HG02642 (cell line): ENCODE measurements around the gene ENDOV.
"Not testable (repeated sequence)": the region's sequence is repeated elsewhere in the genome, so short reads cannot be mapped to it uniquely, and the experiment has no call there.

Source experiments
- ATAC-seq: cut with Tn5 transposase; IDR thresholded peaks from one replicate; pipeline ENCODE4 v1.9.1; 2021; ENCODE audit warnings: mild to moderate bottlenecking; ENCODE audit not compliant: unreplicated experiment, poor library complexity

Gene ENDOV

GRCh38 chr17:80387071-80387470 is 27.9 kb upstream of the ENDOV start:
- ATAC-seq = no peak

DNA sequence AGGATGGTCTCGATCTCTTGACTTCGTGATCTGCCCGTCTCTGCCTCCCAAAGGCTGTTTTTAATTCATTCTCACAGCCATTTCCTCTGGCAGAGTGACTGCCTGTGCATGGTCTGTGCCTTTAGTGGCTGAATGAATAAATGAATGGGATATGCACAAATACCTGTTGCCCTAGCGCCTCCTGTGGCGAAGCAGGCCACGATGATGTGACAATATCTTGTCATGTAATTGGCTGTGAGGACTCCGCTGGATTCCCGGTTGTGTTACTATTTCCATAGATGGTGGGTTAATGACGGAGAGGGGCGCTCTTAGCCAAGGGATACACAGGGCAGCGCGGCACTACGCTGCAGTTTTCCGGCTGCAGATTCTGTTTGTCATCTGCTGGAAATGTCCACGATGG is 26.8 kb upstream of the ENDOV start:
- no peak for ATAC-seq

GRCh38 chr17:80388601-80389000 is 26.4 kb upstream of the ENDOV start:
- ATAC-seq = no peak

GRCh38 chr17:80389011-80389995 is 25.7 kb upstream of the ENDOV start:
- ATAC-seq = no peak

DNA sequence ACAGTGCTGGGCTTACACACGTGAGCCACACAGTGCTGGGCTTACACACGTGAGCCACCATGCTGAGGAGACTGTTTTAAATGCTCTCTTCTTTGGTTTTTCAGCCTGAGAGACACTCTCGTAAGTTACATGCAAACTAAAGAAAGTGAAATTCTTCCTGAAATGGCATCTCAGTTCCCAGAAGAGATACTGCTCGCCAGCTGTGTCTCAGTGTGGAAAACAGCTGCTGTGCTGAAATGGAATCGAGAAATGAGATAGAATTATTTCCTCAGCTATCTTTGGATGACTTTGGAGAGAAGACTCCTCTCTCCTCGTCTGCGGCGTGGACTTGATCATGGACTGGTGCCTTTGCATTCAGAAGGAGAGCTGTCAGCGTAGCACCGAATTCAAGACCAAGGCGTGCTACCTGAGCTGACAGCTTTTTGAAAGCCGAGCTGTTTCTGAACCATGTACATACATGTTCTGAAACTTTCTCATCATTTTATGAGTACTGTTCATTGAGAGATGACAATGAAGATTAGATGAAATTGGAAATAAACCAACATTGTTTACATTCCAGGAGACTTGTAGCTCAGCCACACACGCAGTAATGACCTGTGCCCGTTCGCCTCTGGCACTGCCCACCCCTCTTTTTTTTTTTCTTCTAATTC is 21.6 kb upstream of the ENDOV start:
- no peak for ATAC-seq

- ATAC-seq = no peak
These were observed 21.0 kb upstream of the ENDOV start for GRCh38 chr17:80393961-80394360.

DNA sequence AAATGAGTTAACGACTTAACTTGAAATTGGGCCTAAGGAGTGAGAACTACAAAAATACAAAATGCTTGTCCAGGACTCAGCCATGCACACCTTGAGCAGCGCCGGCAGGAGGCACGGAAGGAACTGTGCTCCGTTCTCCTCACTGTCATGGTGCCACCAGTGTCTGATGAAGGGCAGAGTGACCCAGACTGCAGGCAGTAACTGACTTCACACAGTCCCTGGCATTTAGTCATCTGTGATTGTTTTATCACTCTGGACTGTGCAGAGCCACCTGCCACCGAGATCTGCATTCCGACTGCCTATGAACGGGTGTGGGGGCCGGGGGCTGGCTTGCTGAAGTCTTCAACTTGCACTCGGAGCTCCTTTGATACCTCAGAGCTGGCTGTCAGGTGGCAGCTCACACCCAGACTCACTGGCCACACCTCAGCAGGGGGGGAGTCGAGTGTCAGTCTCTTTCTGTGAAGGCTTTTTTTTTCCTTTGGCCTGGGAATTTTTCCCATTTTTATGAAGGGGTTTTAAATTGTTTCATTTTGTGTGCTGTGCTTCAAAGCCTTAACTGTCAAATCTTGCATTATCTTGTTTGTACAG is 20.2 kb upstream of the ENDOV start:
- ATAC-seq = no peak

DNA sequence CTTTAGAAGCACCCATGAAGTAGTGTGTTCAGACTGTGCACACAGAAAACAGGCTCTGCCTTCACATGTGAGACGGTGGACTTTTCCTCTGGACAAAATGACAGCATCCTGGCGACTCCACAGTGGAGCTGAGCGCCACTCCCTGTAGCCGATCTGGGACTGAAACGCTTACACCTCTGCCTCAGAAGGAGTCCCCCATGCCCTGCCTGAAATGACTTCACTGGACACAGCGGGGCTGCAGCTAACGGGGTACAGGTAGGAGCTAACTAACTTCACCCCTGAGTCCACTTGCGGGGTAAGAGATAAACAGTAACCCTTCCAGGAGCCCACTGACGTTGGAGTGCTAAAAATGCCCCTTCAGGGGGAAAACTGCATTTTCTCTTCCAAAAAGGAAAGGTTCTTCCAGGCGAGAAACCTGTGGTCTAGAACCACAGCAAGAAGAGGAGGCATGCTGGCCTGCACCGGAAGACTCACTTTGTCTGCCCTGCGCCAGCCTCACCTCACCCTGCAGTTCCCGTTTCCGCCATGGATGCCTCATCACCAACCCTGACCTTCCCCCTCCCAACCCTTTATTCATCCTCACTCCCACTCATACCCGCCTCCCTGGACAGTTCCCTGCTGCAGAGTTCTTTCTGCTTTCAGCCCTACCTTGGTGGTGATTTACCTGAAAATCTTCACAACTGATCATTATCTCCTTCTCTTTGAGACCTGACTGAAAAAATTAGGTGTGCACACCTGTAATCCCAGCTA is 19.4 kb upstream of the ENDOV start:
- no peak for ATAC-seq

DNA sequence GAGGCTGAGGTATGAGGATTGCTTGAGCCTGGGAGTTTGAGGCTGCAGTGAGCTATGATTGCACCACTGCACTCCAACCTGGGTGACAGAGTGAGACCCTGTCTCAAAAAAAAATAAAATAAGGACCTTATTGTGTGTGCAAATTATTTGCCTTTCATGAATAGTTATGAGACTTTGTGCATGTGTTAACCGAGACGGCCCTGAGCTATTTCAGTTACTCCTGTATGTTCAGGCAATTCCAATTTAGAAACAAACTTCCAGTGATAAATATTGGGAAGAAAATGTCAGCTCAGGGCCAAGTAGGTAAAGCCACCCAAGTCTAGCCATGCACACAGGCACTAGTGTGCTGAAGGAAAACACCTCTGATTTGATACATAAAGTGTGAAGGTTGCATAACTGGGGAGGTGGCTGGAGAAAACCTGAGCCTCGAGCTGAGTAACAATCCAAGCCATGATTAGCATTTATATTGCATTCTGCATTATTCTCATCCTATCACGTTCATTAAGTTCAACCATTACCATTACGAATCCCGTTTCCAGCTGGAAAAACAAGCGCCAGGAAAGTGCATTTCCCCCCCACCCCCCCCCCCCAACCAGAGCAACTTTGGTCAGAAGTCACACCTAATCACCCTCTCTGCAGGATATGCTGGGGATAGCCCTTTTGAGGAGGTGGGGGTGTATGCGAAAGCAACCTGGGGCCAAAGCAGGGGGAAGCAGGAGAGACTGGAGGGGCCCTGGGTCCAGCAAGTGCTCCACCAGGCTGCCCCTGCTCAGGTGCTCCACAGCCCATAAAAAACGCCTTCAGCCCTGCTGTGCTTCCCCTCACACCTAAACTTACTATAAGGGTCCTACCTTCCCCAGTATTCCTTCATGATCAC is 18.6 kb upstream of the ENDOV start:
- no peak for ATAC-seq

DNA sequence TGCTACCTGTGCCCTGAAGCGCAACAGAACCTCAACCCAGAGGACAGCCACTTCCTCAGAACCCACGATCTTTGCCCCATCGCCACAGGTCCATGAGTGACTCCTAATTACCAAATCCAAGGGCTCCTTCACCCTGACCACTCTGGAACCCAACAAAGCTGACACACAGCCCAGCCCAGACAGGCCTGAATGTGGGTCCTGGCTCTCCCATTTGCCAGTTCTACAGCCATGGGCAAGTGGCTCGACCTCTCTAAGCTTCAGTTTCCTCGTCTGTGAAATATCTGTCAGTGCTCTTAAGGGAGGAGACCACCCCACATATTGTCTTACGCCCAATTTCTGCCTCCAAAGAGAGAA is 18.0 kb upstream of the ENDOV start:
- ATAC-seq = no peak

- ATAC-seq = no peak
These were observed 17.3 kb upstream of the ENDOV start for GRCh38 chr17:80397686-80398085.

GRCh38 chr17:80401086-80401485 is 13.9 kb upstream of the ENDOV start:
- ATAC-seq = not testable (repeated sequence)

GRCh38 chr17:80402102-80402501 is 12.9 kb upstream of the ENDOV start:
- not testable (repeated sequence) for ATAC-seq

GRCh38 chr17:80402959-80403358 is 12.0 kb upstream of the ENDOV start:
- ATAC-seq = no peak

DNA sequence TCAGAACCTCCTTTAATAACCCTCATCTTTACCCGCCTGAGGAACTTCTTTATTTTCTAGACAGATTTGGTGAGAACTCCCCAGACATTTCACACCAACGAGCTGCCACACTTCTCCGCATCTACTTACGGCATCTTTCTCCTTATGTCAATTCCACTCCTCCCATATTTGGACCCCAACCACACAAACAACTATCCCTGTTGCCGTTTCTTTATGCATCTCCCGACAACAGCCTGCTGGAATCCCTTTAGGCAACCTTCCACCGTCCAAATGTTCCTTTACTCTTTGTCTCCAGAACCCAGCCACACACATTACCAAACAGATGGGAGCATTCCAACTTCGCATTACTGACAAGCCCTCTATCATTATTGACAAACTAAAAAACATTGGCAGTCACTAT is 8.8 kb upstream of the ENDOV start:
- ATAC-seq = no peak

DNA sequence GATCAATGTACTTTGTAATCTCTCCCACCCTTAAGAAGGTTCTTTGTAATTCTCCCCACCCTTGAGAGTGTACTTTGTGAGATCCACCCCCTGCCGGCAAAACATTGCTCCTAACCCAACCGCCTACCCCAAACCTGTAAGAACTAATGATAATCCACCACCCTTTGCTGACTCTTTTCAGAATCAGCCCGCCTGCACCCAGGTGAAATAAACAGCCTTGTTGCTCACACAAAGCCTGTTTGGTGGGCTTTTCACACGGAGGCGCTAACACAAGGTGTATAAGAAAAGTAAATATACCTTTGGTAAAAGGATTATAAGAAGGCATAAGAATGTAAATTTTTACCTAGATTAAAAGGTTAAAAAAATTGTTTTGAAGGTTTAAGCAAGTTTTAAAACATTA is 7.0 kb upstream of the ENDOV start:
- not testable (repeated sequence) for ATAC-seq

GRCh38 chr17:80408872-80409271 is 6.1 kb upstream of the ENDOV start:
- ATAC-seq = no peak

GRCh38 chr17:80409626-80410025 is 5.3 kb upstream of the ENDOV start:
- ATAC-seq = no peak

GRCh38 chr17:80410441-80411087 is 4.4 kb upstream of the ENDOV start:
- not testable (repeated sequence) for ATAC-seq
